NCI-H128 (cell line): ENCODE data around the gene EVA1C.
"Not testable (repeated sequence)": the region's sequence is repeated elsewhere in the genome, so short reads cannot be mapped to it uniquely, and the experiment has no call there.

Experiments
- DNase-seq: peaks from one replicate; lab custom pipeline; 2025; ENCODE audit not compliant: unreplicated experiment; lab: John Stamatoyannopoulos, UW

EVA1C gene

DNA sequence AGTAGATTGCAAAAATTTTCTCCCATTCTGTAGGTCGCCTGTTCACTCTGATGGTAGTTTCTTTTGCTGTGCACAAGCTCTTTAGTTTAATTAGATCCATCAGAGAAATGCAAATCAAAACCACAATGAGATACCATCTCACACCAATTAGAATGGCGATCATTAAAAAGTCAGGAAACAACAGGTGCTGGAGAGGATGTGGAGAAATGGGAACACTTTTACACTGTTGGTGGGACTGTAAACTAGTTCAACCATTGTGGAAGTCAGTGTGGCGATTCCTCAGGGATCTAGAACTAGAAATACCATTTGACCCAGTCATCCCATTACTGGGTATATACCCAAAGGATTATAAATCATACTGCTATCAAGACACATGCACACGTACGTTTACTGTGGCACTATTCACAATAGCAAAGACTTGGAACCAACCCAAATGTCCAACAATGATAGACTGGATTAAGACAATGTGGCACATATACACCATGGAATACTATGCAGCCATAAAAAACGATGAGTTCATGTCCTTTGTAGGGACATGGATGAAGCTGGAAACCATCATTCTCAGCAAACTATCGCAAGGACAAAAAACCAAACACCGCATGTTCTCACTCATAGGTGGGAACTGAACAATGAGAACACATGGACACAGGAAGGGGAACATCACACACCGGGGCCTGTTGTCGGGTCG, 21.8 kb upstream of the EVA1C start:
- DNase-seq = not testable (repeated sequence)

DNA sequence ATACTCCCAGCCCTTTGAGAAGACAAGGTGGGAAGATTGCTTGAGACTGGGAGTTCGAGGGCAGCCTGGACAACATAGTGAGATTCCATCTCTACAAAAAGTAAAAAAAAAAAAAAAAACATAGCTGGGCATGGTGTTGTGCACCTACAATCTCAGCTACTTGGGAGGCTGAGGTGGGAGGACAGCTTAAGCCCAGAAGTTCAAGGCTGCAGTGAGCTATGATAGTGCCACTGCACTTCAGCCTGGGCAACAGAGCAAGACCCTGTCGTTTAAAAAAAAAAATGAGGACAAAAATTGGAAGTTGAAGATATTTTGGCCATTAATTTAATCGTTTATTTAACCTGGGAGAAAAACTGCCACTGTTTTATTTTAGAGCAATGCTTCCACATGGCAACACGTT, 20.8 kb upstream of the EVA1C start:
- no peak for DNase-seq

DNA sequence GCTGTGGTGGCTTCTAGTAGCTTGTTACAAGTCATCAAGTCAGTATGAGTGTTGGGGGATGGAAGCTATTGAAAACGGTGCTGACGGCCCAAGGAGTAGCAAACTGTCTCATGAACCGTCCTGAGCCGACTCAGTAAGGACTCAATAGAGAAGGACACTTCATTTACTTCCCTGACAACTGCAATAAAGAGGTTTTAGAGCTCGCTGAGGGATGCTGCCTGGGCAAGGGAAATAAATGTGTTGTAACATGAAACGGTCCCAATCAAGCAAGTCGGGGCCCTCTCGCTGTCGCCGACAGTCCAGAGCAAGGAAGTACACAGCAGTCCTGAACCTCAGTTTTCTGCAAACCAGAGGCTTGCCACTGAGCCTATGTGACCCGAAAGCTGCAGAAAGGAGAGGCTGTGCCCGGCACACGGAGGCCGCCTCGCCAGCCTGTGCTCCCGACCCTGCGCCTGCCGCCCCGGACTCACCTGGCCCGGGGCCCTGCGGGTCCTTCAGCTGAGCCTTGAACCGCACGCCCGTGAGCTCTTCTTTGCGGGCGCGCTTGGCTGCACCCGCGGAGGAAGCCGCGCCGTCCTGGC, 20.1 kb upstream of the EVA1C start:
- DNase-seq = no peak

DNA sequence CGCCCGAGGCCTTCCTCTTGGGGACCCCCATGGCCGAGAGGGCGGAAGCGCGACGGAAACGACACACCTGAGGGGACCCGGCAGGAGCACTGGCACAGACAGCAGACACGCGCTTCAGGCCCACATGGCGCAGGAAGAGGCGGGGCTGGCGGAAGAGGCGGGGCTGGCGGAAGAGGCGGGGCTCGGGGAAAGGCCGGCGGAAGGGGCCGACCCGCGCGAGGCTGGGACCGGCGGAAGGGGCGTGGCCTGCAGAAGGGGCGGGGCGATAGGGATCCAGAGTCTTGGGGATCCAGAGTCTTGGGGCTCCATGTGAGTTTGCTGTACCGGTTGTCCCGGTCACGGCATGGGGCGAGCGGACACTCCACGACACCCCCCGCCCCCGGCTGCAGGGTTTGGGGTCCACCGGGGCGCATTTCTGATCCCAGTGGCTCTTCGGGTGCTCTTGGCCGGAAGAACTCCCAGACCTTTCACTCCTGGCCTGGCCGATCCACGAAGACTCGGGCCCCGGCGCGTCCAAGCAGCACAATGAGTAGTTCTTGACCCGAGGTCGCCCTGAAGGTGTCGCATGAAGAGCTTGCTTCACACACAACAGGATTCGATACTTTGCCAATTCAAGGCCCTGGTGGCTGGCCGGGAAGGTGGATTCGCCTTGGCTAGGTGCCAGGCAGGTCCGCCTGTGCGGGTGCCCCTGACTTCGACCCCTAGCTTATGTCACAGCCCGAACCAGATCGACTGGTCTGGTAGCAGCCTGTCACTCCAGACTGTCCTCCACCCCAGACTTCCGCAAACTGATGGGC, 19.4 kb upstream of the EVA1C start, which contains the start of gene URB1:
Gene URB1, minus strand, starts transcription at position 133 of the 797 bp plus-strand sequence. Its CDS starts 102 bp downstream, at position 31.
- DNase-seq = peak; percentile 80

DNA sequence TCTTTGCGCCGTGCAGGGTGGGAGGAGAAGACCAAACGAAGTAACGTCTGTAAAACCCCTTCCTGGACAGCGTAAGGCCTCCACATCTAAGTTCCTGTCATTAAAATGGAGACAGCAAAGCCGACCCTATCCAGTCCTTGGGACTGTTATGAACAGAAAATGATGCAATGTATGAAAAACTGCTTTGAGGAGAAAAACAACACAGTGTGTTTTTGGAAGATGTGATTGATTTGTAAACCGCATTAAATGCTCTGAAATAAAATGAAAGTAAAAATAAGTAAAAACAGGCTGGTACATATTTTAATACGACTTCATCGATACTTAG, 18.9 kb upstream of the EVA1C start:
- DNase-seq = no peak

DNA sequence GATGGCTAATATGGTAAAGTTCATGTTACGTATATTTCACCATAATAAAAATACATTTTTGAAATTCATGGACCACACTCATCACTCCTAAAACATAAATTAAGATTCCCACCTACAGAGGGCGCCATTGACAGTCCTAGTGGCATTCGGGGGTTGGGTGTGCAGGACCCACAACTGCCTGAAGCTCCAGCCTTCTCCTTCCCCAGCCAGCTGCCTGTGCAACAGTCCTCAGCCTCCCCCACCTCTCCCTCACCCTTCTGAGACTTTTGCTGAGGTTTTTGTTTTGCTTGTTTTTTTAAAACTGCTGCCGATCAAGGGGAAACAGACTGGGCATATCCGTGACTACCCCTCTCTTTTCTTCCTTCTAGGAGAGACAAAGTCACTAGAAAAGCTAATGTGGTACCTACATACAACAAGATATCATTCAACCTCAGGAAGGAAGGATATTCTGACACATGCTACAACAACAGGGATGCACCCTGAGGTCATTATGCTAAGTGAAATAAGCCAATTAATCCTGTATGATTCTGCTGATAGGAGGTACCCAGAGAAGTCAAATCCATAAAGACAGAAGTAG, 9.2 kb upstream of the EVA1C start:
- peak; percentile 50 for DNase-seq

DNA sequence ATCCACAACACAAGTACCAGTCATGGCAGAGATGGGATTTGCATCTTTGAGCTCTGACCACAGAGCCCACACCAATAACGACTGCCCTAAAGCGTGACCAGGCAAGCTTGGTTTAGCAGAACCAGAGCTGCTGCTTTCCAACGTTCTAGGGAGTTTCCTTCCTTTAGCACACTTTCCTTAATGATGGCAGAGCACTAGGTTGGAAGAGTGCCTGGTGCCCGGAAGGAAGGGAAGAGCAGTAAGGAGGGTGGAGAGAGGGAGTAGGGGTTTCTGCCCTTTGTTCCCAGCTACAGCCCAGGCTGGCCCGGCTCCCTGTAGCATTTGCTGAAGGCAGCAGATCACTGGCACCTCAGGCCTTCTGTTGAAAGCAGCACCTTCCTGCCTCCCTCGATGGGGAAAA, 6.1 kb upstream of the EVA1C start:
- no peak for DNase-seq

DNA sequence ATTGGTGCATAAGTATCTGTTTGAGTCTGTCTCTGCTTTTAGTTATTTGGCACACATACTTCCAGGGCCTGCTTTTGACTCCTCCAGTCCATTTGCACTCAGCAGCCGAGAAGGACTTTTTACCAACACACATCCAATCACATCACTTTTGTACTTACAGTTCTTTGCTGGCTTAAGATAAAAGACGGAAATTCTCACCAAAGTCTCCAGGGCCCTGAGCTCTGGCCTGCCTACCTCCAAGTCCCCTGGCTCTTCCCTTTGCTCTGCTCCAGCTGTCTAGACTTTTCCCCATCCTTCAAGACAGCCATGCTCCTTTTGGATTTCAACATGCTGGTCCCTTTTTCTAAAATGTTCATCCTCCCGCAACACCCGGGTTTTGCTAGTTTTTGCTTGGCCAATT, 2.2 kb upstream of the EVA1C start:
- DNase-seq = no peak

DNA sequence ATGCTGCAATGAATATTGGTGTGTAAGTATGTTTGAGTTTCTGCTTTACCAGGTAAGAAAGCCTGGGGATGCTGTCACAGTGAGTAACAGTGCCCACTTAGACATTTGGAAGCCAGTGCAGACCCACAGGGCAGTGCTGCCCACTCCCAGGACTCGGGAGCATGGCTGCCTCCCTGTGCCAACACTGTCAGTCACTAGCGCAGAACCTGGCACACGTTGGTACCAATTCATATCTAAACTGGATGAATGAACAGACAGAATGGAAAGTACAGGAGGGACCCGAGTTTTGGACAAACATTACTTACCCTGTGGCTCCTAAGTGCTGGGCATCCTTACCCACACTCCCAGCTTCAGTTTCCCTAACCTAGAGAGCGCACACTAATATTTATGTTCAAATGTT, 1.6 kb upstream of the EVA1C start:
- DNase-seq = no peak

DNA sequence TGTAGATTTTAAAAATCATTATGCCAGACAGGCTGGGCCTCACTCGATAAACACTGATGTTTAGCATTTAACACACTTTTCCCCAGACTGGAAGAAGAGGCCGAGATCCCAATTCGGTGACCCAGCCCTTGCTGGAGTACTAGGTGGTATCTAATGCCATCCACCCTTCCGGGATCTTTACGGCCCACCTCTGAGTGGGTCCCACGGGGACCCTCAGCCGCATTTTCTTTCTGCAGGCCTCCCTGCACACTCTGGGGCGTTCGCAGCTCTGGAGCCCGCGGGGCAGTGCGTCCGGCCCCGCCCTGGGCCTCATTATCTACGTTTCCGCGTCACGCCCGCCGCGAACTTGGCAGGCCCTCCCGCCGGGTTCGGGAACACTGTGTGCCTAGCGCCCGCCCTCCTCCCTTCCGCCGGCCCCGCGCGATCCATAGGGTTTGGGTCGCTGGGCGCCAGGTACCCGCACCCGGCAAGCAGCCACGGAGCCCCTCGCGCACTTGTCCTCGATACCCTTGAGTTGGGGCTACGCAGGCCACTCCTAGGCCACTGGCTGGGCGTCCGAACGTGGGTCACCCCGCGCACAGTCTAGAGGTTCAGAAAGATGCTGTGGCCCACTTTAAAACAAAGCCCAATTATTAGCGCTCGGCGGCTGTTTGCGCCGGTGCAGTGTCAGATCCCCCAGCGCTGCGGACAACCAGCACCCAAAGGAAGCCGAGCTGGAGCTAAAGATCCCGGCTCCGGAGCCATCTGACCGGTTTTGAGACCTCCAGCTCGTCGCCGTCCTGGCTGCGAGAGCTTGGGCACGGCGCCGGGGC, 950 bp upstream of the EVA1C start:
- DNase-seq = peak; percentile 31

DNA sequence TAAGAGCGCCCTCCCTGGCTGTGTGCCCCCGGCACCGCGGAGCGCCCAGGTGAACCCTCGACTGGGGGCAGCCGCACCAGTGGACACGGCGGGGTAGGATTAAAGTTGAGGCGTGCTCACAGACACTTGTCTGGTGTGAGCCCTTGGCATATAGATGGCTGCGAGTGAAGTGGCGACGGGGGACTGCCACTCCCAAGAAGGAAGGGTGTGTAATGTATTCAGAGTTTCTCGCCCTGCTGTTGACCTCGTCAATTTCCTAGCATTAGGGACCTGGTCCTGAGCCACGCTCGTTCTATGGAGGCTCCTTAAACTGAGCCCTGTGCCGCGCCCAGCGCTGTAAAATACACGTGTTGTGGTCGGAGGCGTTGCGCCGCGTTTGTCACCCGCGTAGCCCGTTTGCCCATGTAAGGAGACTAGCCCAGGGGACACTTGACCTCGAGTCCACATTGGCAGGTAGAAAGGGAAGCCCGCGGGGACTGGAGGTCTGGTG, 554 bp downstream of the EVA1C start:
- no peak for DNase-seq

DNA sequence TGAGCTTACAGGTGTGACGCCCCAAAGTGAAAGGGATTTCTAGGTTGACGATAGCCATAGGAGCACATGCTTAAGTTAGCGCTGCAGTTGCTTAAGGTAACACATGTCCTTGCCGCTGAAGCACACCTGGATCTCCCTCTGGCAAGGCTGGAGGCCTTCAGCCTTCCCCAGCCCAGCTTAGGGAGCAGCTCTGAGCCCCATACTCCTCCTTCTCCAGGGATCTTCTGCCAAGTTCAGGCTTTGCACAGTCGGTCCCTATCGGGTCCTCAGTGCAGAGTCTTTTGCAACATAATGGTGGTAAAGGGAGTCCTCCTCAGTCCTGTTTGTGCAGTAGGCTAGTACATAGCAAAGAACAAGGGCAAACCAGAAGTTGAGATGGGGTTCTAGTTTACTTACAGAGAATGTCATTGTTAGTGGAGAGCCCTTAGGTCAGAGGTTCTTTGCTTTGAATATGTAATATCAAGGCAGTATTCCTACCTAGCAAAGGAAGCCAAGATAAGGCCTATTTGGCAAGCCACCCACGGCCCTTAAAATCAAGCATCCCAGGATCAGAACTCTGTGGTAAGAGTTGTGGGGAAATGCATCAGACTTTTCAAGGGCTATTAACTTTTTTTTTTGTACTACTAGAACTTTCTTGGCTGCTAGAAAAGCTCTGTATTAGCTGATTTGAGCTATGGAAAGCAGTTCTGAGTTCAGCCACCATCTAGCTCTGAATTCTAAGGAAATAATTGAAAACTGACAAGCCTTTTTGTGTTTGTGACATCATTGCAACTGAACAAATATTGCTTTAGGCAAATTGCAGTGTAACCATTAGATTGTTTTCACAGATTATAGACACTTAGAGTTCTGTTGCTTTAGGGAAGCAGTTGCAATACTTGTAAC, 1.4 kb downstream of the EVA1C start:
- no peak for DNase-seq

DNA sequence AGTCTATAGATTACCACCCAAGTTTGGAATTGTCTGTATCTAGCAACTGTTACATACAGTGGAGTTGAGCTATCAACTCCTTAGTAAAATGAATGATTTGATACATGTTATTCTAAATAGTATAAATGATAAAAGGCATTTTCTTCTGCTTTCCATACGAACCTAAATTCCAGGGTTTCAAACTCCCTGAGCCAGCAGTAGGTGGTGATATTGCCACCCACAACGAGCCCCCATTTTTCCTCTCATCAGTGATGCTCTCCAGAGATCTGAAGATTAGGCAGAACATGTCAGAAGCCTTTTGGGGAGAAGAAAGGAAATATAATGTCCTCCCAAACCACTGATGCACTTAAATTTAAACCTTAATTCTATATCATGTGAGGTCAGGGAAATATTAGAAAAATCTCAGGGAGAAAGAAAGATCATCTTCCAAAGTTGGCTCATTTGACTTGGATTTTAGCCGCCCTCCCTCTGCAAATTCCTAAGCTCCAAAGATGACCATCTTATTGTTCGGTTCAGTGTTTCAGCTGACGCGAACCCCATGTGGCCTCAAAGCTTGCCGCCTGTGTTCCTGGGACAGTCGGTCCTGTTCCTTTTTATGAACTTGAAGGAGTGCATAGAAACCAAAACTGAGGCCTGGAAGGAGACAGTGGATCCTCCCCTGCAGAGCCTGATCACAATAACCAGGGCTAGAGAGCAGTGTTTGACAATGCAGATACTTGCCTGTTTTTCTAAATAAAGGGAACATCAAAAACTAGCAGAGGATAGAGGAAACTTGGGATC, 2.3 kb downstream of the EVA1C start:
- no peak for DNase-seq

DNA sequence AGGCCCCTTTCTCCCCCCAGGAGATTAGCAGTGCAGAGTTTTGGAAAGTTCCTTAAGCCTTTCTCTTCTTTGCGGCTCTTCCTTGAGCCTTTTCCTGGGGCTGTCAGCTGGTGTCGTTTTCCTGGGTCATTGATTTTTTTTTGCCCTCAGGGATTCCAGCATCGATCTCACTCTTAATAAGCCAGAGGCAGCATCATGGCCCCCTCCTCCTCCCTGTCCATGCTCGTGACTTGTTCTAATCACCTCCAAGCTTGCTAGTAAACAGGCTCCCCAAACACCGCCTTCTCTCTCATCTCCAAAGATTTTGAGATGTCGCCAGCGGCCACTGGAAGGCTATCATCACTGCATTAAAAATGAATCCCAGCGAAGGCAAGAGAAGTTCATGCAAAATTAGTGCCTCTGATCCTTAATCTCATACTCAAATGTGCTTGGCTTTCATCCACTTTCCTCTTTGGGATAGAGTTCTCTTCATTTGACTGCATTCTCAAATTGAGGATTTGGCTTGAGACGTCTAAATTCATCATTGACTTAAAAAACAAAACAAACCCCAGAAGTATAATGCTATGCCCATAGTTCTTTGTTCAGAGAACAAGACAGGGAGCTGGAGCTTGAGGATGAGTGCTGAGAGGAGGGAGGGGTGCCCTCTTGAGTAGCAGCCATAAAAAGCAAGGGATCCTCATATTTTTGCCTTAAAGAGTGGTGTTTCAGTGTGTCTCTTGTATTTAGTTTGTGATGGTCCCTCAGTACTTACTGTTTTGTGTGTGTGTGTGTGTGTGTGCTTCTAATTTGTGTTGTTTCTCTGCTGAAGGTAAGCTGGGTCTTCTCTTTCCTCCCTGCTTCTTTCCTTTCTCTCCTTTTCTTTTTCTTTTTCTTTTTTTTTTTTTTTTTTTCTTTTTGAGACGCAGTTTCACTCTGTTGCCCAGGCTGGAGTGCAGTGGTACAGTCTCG, 3.2 kb downstream of the EVA1C start:
- DNase-seq = no peak

DNA sequence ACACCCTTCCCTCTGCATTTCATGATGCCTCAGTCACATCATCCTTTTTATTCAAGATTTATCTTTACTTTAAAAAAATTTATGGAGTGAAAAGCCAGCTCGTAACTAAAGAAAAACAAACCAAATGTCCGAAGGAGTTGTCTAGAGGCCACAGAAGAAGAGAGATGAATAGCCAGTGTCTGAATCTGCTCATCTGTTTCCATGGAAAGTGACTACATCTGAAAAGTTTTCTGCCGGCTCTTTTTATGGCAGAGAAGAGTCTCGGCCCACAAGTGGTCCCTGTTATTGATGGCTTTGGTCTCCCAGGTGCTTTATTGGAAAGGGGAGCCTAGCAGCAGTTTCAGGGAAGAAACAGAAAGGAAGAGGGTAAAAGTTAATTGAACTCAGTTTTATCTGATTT, 5.6 kb downstream of the EVA1C start:
- no peak for DNase-seq

DNA sequence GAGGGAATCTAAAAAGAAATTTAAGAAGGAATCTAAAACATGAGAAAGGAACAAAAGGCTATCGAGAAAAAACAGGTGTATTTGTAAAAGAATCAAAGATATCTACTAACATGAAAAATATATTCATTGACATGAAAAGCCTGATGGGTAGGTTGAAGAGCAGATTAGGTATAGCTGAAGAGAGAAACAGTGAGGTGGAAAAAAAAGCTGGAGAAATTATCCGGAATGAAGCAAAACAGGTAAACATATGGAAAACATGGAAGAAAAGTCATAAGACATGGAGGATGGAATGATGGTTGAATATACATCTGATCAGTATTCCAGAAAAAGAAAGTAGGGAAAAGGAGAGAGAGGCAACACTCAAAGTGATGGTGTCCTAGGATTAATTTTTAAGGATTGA, 9.6 kb downstream of the EVA1C start:
- DNase-seq = no peak

DNA sequence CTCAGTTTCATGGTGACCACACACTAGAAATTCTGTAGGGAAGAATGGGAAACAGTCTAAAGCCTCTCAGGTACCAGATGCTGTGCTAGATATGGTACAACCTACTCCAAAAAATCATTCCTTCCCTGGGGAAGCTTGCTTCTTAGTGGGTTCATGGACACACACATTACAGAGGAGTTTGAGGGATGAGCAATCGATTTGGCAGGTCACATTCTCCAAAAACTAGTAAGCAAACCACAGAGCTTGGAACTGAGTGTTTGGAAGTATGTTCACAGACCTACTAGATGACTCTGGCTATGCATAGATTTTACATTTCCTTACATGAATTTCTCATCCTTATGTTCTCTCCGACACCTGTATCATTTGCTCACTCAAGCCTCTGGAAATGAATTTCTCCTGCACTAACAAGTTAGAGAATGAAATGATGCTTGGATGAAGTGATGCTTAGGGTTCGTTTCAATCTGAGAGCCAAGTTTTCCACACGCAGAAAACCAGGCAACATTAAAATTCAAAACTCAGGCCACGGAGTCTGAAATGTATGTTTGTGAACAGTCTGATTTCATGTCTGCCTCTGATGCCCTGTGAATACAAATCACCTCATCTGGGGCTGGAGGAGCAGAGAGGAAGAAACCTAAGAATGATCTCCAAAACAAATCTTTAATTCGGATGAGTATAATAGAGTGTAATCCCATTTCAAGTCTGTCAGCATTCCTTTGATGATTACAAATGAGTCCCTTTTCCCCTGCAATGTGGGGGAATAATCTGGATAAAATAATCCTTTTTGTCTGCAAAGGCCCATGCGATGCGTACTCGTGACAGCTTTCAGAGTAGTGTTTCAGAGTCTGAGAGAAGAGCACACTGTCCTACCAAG, 11.0 kb downstream of the EVA1C start:
- no peak for DNase-seq
